Activated CD4-positive, alpha-beta memory T cell treated with anti-CD3 and anti-CD28 coated beads for 36 hours (primary cell): Measurements from ENCODE around the gene ACSL6. TPM values are rescaled to one million over a fixed set of nuclear protein-coding genes. Genes with fewer than 3 reads are reported as not detected.
A peak's percentile ranks its signal among the peaks of the same experiment; 100 is the strongest.

Experiments used
- CTCF ChIA-PET: fragments of 350-600 bp; sonication (Branson Sonifier 250); formaldehyde crosslinking; loops from one replicate; lab custom pipeline; 2021; ENCODE audit warnings: antibody characterized with exemption, inconsistent platforms; lab: Charles Lee
- POLR2A ChIA-PET: fragments of 350-600 bp; sonication (Branson Sonifier 250); formaldehyde crosslinking; loops from one replicate; lab custom pipeline; 2021; ENCODE audit warnings: antibody characterized with exemption; lab: Charles Lee
- DNase-seq: peaks from one replicate; pipeline ENCODE4 v3.0.0-alpha.2; 2020
- H3K27ac Mint-ChIP-seq: one replicate; pipeline ENCODE4 v1.8.0; 2021; ENCODE audit warnings: mixed read lengths
- H3K27me3 Mint-ChIP-seq: one replicate; pipeline ENCODE4 v1.8.0; 2021; ENCODE audit warnings: mixed read lengths
- H3K36me3 Mint-ChIP-seq: one replicate; pipeline ENCODE4 v1.8.0; 2021; ENCODE audit warnings: mixed read lengths
- H3K4me1 Mint-ChIP-seq: one replicate; pipeline ENCODE4 v1.8.0; 2021; ENCODE audit warnings: low read depth, mixed read lengths
- H3K4me3 Mint-ChIP-seq: one replicate; pipeline ENCODE4 v1.8.0; 2021; ENCODE audit warnings: mild to moderate bottlenecking, mixed read lengths
- H3K9me3 Mint-ChIP-seq: one replicate; pipeline ENCODE4 v1.8.0; 2021; ENCODE audit warnings: mixed read lengths
- intact Hi-C: fragments of 100-400 bp; cut with micrococcal nuclease; formaldehyde crosslinking; loops from one replicate; pipeline ENCODE4 v1.15.1; 2023
- total RNA-seq, 2 experiments: library from RNA; stranded (reverse); gene quantifications; one replicate each; pipeline ENCODE4 v1.2.3, GENCODE V29; 2021

The ACSL6 gene
- total RNA-seq, 2 experiments from 2014 or later = 5.6 to 6.0 TPM

DNA sequence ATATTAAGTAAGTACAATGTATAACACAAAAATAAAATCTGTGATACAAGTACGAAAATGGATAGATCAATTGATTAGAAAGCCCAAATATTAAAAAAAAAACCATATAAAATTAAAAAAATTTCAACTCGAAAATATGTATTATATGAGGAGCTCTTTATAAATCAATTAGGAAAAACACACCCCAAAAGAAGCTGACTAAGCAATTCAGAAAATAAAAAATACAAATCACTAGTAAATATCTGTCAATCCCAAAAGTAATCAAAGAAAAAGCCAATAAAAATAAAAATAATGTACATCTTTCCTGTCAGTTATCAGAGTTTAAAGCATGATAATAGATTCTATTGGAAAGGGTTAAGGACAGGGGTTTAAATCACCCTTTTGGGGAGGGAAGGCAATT, 10.2 kb upstream of the ACSL6 start:
- no peaks in the 10 kb centered on the region for H3K36me3 Mint-ChIP-seq
- ChIA-PET POLR2A (no interaction called here), CTCF (interaction anchor here (1.2 kb wide), 1 partner anchor 41 kb away, joined by 5 read pairs; no protein-coding TSS in a partner anchor)
- no peak overlapping the region for H3K27ac Mint-ChIP-seq
- peaks cover 11% of the 10 kb centered on the region for H3K27me3 Mint-ChIP-seq
- H3K9me3 Mint-ChIP-seq = no peaks in the 10 kb centered on the region
- intact Hi-C loops = loop anchor here (2.0 to 10.0 kb wide), 4 partner anchors 274 to 767 kb away; no protein-coding TSS in a partner anchor
- no peak for DNase-seq
- H3K4me3 Mint-ChIP-seq = no peak overlapping the region
- H3K4me1 Mint-ChIP-seq = peaks cover 46% of the 10 kb centered on the region

DNA sequence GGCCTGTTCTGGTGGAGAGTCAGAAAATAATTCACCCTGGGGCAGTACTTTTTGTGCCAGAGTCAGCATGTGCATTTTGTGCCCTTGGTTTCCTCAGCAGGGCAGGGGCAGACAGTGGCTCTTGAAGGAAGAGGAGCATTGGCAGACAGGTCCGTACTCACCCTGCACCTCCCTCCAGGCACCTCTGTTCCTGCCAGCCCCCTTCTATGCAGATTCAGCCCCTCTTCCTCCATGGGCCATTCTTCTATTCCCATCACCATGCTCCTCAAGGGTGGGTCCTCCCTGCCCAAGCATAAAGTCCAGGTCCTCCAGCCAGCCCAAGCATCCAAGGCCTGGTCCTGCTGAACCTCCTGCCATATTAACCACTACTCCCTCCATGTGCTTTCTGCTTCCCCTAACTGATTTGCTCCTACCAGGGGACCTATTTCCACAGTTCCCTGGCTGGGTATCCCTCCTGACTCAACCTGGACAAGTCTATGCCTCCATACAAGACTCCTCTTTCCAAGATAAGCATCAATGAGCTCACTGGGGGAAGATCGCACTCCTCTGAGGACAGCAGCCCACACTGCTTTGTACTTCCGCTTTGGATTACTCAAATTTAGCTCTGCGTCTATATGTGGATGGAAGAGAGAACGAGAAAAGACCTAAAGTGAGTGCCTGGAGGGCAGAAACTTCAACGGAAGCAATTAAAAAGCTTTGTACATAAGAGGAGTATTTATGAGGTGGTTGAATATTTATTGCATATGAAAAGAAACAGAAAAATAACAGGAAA, 9.3 kb upstream of the ACSL6 start:
- Mint-ChIP-seq H3K27me3 (peaks cover 19% of the 10 kb centered on the region), H3K4me3 (peak overlapping the region; percentile 7), H3K4me1 (peaks cover 52% of the 10 kb centered on the region), H3K36me3 (no peaks in the 10 kb centered on the region), H3K27ac (peak overlapping the region; percentile 90), H3K9me3 (no peaks in the 10 kb centered on the region)
- POLR2A ChIA-PET = no interaction called here
- CTCF ChIA-PET = interaction anchor here (1.0 to 1.7 kb wide), 5 partner anchors 11 to 42 kb away, joined by 3 to 10 read pairs (median 5); no protein-coding TSS in a partner anchor
- intact Hi-C loops = loop anchor here (1.0 to 10.0 kb wide), 12 partner anchors 8 to 766 kb away; partner anchors contain the start of genes FNIP1 and RAPGEF6
- no peak for DNase-seq

DNA sequence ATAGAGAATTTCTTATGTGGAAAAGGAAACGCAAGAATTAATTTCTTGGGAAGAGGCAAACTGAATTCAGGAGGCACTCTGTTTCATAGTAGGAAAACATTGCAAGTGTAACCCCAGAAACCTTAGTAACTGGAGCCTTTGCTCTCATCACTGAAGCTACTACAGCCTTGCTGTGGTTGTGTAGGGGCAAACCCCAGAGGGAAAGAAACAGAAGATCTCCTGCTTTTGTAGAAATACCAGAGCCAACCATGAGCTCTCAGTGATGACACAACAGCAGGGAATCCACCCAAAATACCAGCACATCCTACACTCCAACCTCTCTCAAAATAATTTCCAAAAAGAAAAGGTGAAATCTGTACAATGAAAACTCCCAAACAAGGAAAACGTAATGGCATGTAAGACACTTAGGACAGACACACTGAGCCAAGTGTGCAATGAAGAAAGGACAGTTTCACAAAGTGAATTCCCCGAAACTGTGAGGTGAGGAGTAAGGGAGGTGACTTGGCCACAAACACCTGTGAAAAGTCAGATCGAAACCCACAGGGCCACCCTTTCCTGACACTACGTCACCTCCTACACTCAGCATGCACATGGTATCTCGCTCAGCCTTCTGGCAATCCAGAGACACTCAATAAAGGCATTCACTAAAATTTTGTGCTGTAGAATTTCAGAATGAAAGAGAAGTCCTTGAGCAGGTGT, 8.5 kb upstream of the ACSL6 start:
- Mint-ChIP-seq H3K27me3 (peaks cover 22% of the 10 kb centered on the region), H3K36me3 (no peaks in the 10 kb centered on the region), H3K4me3 (peak overlapping the region; percentile 11), H3K9me3 (no peaks in the 10 kb centered on the region), H3K4me1 (peaks cover 52% of the 10 kb centered on the region), H3K27ac (peak overlapping the region; percentile 90)
- intact Hi-C loops = loop anchor here (1.0 to 10.0 kb wide), 13 partner anchors 8 to 765 kb away; partner anchors contain the start of genes FNIP1 and RAPGEF6
- ChIA-PET CTCF (interaction anchor here (0.8 to 2.0 kb wide), 7 partner anchors 9 to 43 kb away, joined by 3 to 10 read pairs (median 4); partner anchors contain the start of gene ACSL6), POLR2A (interaction anchor here (0.6 to 1.9 kb wide), 3 partner anchors 63 to 223 kb away, joined by 3 to 4 read pairs (median 3); partner anchors contain the start of gene FNIP1)
- DNase-seq = peak; percentile 91

DNA sequence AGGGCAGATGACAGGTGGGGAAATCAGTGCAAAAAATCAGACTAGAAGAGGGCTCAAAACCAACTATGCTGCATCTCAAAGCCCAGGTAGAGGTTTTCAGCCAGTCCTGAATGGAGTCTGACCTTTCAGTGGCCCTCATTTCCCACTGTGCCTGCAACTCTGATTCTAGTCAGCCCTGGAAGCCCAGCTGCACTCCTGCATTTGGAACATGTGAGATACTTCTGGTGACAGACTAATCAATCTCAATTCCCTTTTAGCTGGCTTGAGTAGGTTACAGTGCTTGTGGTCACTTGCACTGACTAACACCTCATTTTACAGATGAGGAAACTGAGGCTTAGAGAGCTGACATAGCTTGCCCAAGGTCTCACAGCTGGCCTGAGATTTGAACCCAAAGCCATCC, 7.9 kb upstream of the ACSL6 start:
- Mint-ChIP-seq H3K4me3 (no peak overlapping the region), H3K36me3 (no peaks in the 10 kb centered on the region), H3K9me3 (no peaks in the 10 kb centered on the region), H3K4me1 (peaks cover 52% of the 10 kb centered on the region), H3K27me3 (peaks cover 23% of the 10 kb centered on the region), H3K27ac (no peak overlapping the region)
- CTCF ChIA-PET = interaction anchor here (0.8 to 2.0 kb wide), 7 partner anchors 8 to 44 kb away, joined by 3 to 10 read pairs (median 4); partner anchors contain the start of gene ACSL6
- POLR2A ChIA-PET = interaction anchor here (1.0 to 1.9 kb wide), 2 partner anchors 66 to 223 kb away, joined by 3 to 4 read pairs; partner anchors contain the start of gene FNIP1
- no peak for DNase-seq
- intact Hi-C loops = loop anchor here (1.0 kb wide), 1 partner anchor 9 kb away; no protein-coding TSS in a partner anchor

DNA sequence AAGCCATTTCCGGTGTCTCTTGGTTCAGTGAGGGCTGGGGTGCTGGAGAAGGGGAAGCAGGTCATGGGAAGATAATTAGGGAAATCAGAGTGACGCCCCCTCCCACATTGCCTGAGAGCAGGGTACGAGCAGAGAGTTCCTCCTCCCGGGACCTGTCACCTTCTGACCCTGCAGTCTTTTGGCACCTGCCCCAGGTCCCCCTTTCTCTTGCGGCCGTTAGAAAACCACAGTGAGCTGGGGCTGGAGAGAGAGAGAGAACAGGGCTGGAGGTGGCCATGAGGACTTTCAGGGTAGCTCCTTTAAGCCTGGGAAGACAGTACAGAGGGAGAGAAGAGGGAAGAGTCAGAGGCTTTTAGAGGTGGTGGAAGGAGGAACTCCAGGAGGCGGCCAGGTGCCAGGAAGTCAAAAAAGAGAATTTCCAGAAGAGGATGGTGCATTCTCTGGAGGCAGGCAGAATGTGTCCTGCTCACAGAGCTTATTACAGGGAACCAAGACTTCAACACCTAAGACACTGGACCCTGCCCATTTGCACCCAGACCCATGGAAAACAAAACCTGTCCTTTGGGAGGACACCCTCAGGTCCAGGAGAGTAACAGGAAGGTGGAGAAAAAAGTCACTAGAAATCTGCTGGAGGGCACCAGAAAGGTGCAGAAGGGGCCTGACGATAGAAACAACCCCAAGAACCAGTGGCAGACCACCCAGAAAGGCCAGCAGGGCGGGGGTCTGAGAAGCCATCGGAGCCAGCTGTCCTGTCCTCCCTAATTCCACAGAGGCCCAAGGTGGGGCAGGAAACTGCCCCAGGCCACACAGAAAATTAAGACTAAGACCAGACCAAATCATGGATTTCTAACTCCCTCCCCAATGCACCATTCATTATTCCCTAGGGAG, 6.5 kb upstream of the ACSL6 start:
- Mint-ChIP-seq H3K27me3 (peaks cover 29% of the 10 kb centered on the region), H3K4me3 (no peak overlapping the region), H3K36me3 (no peaks in the 10 kb centered on the region), H3K27ac (no peak overlapping the region), H3K4me1 (peaks cover 52% of the 10 kb centered on the region), H3K9me3 (no peaks in the 10 kb centered on the region)
- no peak for DNase-seq
- ChIA-PET CTCF (interaction anchor here (2.0 kb wide), 1 partner anchor 45 kb away, joined by 8 read pairs; no protein-coding TSS in a partner anchor), POLR2A (interaction anchor here (1.9 kb wide), 1 partner anchor 221 kb away, joined by 4 read pairs; the partner anchor contains the start of gene FNIP1)
- intact Hi-C loops = no loop called here

DNA sequence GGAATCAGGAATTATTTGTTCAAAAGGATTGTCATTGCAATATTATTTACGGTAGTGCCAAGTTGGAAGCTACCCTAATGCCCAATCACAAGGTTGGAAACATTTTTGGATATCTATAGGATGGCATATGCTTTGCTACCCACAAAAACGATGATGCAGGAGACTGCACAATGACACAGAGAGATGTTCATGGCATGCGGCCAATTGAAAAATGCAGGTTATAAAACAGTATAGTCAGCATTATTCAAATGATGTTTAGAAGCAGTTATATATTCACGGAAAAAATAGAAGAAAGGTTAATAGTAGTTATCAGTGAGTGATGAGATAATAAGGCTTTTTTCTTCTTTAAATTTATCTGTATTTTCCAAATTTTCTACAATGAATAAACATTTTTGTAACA, 5.9 kb upstream of the ACSL6 start:
- POLR2A ChIA-PET = no interaction called here
- no peak for DNase-seq
- no peaks in the 10 kb centered on the region for H3K9me3 Mint-ChIP-seq
- intact Hi-C loops = no loop called here
- no peak overlapping the region for H3K27ac Mint-ChIP-seq
- no peak overlapping the region for H3K4me3 Mint-ChIP-seq
- CTCF ChIA-PET = interaction anchor here (0.7 kb wide), 1 partner anchor 278 kb away, joined by 3 read pairs; no protein-coding TSS in a partner anchor
- no peaks in the 10 kb centered on the region for H3K36me3 Mint-ChIP-seq
- H3K4me1 Mint-ChIP-seq = peaks cover 52% of the 10 kb centered on the region
- peaks cover 32% of the 10 kb centered on the region for H3K27me3 Mint-ChIP-seq

DNA sequence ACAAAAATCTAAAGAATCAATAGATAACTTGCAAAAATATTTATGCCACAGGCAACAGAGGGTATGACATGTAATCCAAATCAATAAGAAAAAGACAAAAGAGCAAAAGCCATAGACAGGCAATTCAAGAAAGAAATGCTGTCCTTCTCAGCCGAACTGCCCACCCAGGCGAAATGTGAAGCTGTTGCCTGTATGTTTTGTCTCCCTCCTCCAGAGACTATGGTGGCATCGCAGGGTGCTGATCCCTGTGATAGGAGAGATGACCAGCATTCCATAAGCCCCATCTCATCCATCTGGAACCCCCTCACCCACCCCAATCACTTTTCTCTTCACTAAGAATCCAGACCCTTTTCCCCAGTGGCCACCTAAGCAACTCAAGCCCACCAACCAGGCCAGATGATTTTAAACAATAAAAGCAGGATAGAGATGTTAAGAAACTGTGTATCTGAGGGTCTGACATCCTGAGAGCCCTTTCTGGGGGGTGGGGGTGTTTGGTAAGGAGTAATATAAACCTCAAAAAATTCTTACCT, 5.3 kb upstream of the ACSL6 start:
- H3K4me3 Mint-ChIP-seq = no peak overlapping the region
- H3K27ac Mint-ChIP-seq = no peak overlapping the region
- peaks cover 49% of the 10 kb centered on the region for H3K4me1 Mint-ChIP-seq
- no peaks in the 10 kb centered on the region for H3K36me3 Mint-ChIP-seq
- intact Hi-C loops = no loop called here
- H3K9me3 Mint-ChIP-seq = no peaks in the 10 kb centered on the region
- ChIA-PET POLR2A (no interaction called here), CTCF (interaction anchor here (0.7 kb wide), 1 partner anchor 277 kb away, joined by 3 read pairs; no protein-coding TSS in a partner anchor)
- peaks cover 33% of the 10 kb centered on the region for H3K27me3 Mint-ChIP-seq
- DNase-seq = no peak

DNA sequence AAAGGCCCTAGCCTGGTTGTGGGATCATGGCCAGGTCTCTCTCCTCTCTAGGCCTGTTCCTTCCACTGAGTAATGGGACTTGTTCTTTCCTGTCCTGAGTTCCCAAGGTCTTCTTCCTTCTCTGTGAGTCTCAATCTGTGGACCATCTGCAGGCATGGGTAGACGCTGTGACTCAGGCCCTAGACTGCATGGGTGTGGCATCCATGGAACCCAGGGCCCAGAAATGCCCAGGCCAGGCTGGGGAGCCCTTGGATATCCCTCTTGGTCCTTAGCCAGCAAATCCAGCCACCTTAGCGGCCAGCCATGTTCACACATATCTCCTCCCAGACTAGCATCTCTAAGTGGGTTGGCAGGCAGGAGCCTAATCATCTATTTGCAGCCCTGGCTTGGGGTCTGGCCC, 2.3 kb upstream of the ACSL6 start:
- Mint-ChIP-seq H3K36me3 (no peaks in the 10 kb centered on the region), H3K27me3 (peaks cover 47% of the 10 kb centered on the region), H3K9me3 (no peaks in the 10 kb centered on the region), H3K27ac (no peak overlapping the region), H3K4me1 (peaks cover 38% of the 10 kb centered on the region), H3K4me3 (no peak overlapping the region)
- intact Hi-C loops = no loop called here
- peak; percentile 2 for DNase-seq
- ChIA-PET POLR2A (no interaction called here), CTCF (interaction anchor here (1.0 to 1.9 kb wide), 2 partner anchors 49 to 424 kb away, joined by 3 to 12 read pairs; no protein-coding TSS in a partner anchor)

DNA sequence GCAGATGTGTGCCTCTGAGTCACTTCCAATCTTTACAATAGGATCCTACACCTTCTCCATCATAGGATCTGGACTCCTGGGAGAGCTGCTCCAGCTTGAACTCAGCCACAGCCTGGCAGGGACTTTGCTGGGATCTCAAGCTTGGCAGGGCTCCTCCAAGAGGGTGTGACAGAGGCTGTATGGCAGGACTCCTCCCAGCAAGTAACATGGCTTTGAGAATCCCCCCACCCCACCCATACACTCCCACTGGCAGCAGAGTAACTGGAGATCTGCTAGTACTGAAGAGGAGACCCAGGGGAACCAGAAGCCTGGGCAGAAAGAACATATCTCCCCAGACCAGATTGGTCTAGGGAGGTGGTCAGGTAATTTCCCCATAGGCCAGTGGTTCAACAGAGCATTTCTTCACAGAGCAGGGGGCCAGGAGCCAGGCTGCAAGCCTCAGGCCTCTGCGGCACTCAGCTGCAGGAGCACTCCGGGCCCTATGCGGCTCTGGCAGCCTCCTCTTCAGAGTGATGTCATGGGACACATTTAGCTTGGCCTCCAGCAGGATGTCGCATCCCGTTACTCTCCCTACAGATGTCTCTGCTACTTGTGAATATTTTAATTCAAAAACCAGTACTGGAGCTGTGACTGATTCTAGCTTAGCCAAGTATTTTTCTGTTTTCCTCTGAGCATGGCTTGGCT, 1.7 kb upstream of the ACSL6 start:
- Mint-ChIP-seq H3K4me1 (peaks cover 34% of the 10 kb centered on the region), H3K4me3 (no peak overlapping the region), H3K9me3 (no peaks in the 10 kb centered on the region), H3K27ac (no peak overlapping the region), H3K36me3 (no peaks in the 10 kb centered on the region), H3K27me3 (peaks cover 44% of the 10 kb centered on the region)
- intact Hi-C loops = no loop called here
- POLR2A ChIA-PET = interaction anchor here (0.6 kb wide), 1 partner anchor 217 kb away, joined by 3 read pairs; no protein-coding TSS in a partner anchor
- CTCF ChIA-PET = interaction anchor here (1.0 to 1.9 kb wide), 2 partner anchors 49 to 424 kb away, joined by 3 to 12 read pairs; no protein-coding TSS in a partner anchor
- peak; percentile 7 for DNase-seq

DNA sequence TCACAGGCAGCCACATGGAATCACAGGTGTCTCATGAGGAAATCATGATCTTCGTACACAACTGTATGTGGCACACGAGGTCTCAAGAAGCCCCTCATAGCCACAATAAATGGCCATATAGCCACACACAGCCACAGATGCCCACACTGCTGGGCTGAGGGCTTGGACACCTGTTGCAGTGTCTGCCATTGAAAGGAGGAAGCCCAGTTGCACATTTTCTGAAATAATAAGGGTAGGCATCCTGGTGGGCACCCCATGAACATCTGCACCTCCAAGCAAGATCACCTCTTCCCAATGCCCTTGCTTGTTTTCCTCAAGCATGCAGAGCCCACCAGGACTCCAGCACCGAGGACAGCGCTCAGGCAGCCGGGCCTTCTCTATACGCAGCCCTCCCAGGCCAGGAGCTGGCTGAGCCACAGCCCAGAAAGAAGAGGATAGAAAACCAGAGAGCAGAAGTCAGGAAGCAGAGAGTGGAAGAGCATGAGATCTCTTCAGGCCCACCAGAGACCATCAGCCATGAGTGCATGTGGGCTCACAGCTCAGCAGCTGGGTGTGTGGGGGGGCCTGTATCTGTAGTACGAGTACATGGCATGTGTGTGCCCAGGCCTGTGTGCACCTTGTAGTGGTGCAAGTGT, 1.0 kb upstream of the ACSL6 start:
- H3K4me3 Mint-ChIP-seq = peak overlapping the region; percentile 53
- H3K27ac Mint-ChIP-seq = no peak overlapping the region
- intact Hi-C loops = loop anchor here (1.0 kb wide), 1 partner anchor 8 kb away; no protein-coding TSS in a partner anchor
- H3K36me3 Mint-ChIP-seq = no peaks in the 10 kb centered on the region
- peak; percentile 37 for DNase-seq
- no peaks in the 10 kb centered on the region for H3K9me3 Mint-ChIP-seq
- POLR2A ChIA-PET = interaction anchor here (0.6 kb wide), 1 partner anchor 216 kb away, joined by 3 read pairs; no protein-coding TSS in a partner anchor
- peaks cover 34% of the 10 kb centered on the region for H3K4me1 Mint-ChIP-seq
- peaks cover 40% of the 10 kb centered on the region for H3K27me3 Mint-ChIP-seq
- CTCF ChIA-PET = interaction anchor here (1.0 to 1.9 kb wide), 2 partner anchors 50 to 423 kb away, joined by 3 to 12 read pairs; no protein-coding TSS in a partner anchor
